Bronchial epithelial cell (primary cell): ENCODE measurements around the gene GJD3. TPM values are rescaled to one million over a fixed set of nuclear protein-coding genes. Genes with fewer than 3 reads are reported as not detected.
"Not testable (repeated sequence)": the region's sequence is repeated elsewhere in the genome, so short reads cannot be mapped to it uniquely, and the experiment has no call there.

Experiments used
- DNase-seq: peaks from one replicate; pipeline ENCODE4 v3.0.0-alpha.2; 2010; ENCODE audit warnings: low read depth
- FAIRE-seq: peaks from 2 replicates; lab custom pipeline; 2011; peaks lifted over from hg19 to GRCh38; lab: Jason Lieb, UNC
- H3K27me3 ChIP-seq: 2 replicates; pipeline ENCODE4 v1.5.1; 2011; ENCODE audit warnings: low read length; ENCODE audit not compliant: control insufficient read depth, insufficient read depth
- H3K36me3 ChIP-seq: 2 replicates; pipeline ENCODE4 v1.5.1; 2011; ENCODE audit warnings: low read length; ENCODE audit not compliant: control insufficient read depth, insufficient read depth
- H3K4me3 ChIP-seq: 2 replicates; pipeline ENCODE4 v1.5.1; 2011; ENCODE audit warnings: mild to moderate bottlenecking, low read depth, low read length, control low read depth
- CTCF ChIP-seq: IDR thresholded peaks from 2 replicates; pipeline ENCODE4 v1.5.1; 2011; ENCODE audit warnings: mild to moderate bottlenecking, moderate library complexity, low read length, control low read depth, inconsistent platforms; ENCODE audit not compliant: insufficient read depth, severe bottlenecking
- total RNA-seq: library from RNA; depleted of rRNA; stranded (reverse); fragments of >200 nt; gene quantifications from 2 replicates; pipeline ENCODE4 v1.2.1, GENCODE V29; 2014

Gene GJD3
- total RNA-seq, result 0.13 and 0.53 TPM in 2 replicates

- FAIRE-seq (no peak), DNase-seq (no peak)
- TF ChIP-seq CTCF, result no peak
- H3K27me3 ChIP-seq, result no peaks in the 10 kb centered on the region
- peak within 1 kb of the TSS; percentile 52 for H3K4me3 ChIP-seq
- no peaks in the 10 kb centered on the region for H3K36me3 ChIP-seq
These were observed at the start of gene GJD3 for GRCh38 chr17:40364121-40364861. Gene GJD3, minus strand, starts transcription at chr17:40364737. Its CDS starts 922 bp downstream, at chr17:40363815.

- not testable (repeated sequence) for H3K36me3 ChIP-seq, H3K27me3 ChIP-seq, FAIRE-seq, H3K4me3 ChIP-seq, DNase-seq
These were observed 49.8 kb upstream of the GJD3 start for GRCh38 chr17:40414312-40414711.

- no peaks in the 10 kb centered on the region for H3K36me3 ChIP-seq
- DNase-seq, result no peak
- FAIRE-seq, result no peak
- no peaks in the 10 kb centered on the region for H3K27me3 ChIP-seq
- H3K4me3 ChIP-seq, result no peak overlapping the region
- no peak for TF ChIP-seq CTCF
These were observed 48.3 kb upstream of the GJD3 start for GRCh38 chr17:40412880-40413279.

GRCh38 chr17:40411821-40412220, 47.3 kb upstream of the GJD3 start:
- Histone ChIP-seq H3K4me3 (no peak overlapping the region), H3K36me3 (no peaks in the 10 kb centered on the region), H3K27me3 (no peaks in the 10 kb centered on the region)
- FAIRE-seq (no peak), DNase-seq (no peak)
- no peak for TF ChIP-seq CTCF

- no peak for FAIRE-seq
These were observed 45.5 kb upstream of the GJD3 start for GRCh38 chr17:40410082-40410481.

GRCh38 chr17:40409540-40409939, 45.0 kb upstream of the GJD3 start:
- not testable (repeated sequence) for FAIRE-seq, H3K27me3 ChIP-seq, DNase-seq, H3K36me3 ChIP-seq, H3K4me3 ChIP-seq

More at GRCh38 chr17:40410082-40410481, 45.5 kb upstream of the GJD3 start:
- TF ChIP-seq CTCF, result no peak
- DNase-seq, result no peak
- Histone ChIP-seq H3K4me3 (no peak overlapping the region), H3K36me3 (no peaks in the 10 kb centered on the region), H3K27me3 (no peaks in the 10 kb centered on the region)

- no peak for TF ChIP-seq CTCF
- no peak for FAIRE-seq
- H3K36me3 ChIP-seq, result no peaks in the 10 kb centered on the region
- no peak overlapping the region for H3K4me3 ChIP-seq
- no peak for DNase-seq
- H3K27me3 ChIP-seq, result no peaks in the 10 kb centered on the region
These were observed 42.9 kb upstream of the GJD3 start for GRCh38 chr17:40407460-40407859.
